Hepatocyte (in vitro differentiated cells): ENCODE data around the gene RTN4R.

Experiments
- CTCF ChIP-seq: fragments of 200-600 bp; sonication (generic); IDR thresholded peaks from 2 replicates; pipeline ENCODE4 v1.5.1; 2016; ENCODE audit warnings: antibody characterized with exemption, mild to moderate bottlenecking; ENCODE audit not compliant: poor library complexity
- EZH2 ChIP-seq: fragments of 200-600 bp; sonication (generic); IDR thresholded peaks from 2 replicates; pipeline ENCODE4 v1.6.1; 2016; ENCODE audit warnings: antibody characterized with exemption, mild to moderate bottlenecking, borderline replicate concordance
- EZH2phosphoT487 ChIP-seq: fragments of 200-600 bp; sonication (generic); IDR thresholded peaks from one replicate; pipeline ENCODE4 v1.6.1; 2018; ENCODE audit warnings: antibody characterized with exemption, mild to moderate bottlenecking, low read depth, moderate library complexity; ENCODE audit not compliant: unreplicated experiment, severe bottlenecking

GRCh38 chr22:20194681-20195593 is 73.2 kb downstream of the RTN4R start:
- TF ChIP-seq EZH2 (no peak), CTCF (no peak), EZH2phosphoT487 (no peak)
